OCI-LY1 (cell line): ENCODE data around the gene PIWIL4.

Experiments
- CTCF ChIP-seq: fragments of 200-600 bp; sonication (generic), shearing (Covaris generic); IDR thresholded peaks from 2 replicates; pipeline ENCODE4 v1.5.1; 2017; ENCODE audit warnings: mild to moderate bottlenecking, antibody characterized with exemption, low read length, moderate library complexity, mixed read lengths
- EZH2 ChIP-seq: fragments of 200-600 bp; sonication (generic), shearing (Covaris generic); IDR thresholded peaks from 2 replicates; pipeline ENCODE4 v1.8.0; 2017; ENCODE audit warnings: borderline replicate concordance, mixed run types, mild to moderate bottlenecking, antibody characterized with exemption, low read length, moderate library complexity, mixed read lengths

GRCh38 chr11:94658386-94658785, 91.2 kb downstream of the PIWIL4 start:
- no peak for TF ChIP-seq CTCF
- TF ChIP-seq EZH2: no peak
